Measurements from ENCODE around the gene KIAA0825.

The KIAA0825 gene

DNA sequence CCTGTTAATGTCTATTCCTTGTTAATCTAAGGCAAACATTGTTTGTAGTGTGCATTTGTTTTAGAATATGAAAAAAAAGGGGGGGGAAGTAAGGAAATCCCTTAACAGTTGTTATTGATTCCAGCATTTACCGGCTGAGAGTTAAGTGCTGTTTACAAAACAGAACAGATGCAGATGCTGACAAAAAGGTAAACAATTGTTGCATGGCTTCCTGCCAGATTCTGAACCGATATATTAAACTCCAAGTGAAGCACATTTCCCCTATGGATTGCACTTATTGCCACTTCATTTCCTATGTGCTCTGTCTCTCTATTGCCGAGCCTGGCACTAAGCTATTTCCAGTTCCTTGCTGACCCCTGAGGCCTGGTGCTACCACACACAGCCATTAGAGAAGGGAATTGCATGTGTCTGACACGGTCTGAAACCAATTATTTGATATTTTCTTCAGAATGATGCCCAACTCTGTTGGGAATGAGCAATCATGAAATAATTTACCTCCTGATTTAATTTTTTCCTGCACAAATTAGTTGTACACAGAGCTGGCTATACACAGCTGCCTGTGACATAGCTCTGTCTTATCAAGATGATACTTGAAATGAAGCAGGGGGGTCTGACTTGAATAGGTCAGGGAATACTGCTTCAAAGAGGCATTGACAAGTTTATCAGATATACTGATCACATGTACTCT, 109.8 kb downstream of the KIAA0825 start:
- DNase-seq = no peak

DNA sequence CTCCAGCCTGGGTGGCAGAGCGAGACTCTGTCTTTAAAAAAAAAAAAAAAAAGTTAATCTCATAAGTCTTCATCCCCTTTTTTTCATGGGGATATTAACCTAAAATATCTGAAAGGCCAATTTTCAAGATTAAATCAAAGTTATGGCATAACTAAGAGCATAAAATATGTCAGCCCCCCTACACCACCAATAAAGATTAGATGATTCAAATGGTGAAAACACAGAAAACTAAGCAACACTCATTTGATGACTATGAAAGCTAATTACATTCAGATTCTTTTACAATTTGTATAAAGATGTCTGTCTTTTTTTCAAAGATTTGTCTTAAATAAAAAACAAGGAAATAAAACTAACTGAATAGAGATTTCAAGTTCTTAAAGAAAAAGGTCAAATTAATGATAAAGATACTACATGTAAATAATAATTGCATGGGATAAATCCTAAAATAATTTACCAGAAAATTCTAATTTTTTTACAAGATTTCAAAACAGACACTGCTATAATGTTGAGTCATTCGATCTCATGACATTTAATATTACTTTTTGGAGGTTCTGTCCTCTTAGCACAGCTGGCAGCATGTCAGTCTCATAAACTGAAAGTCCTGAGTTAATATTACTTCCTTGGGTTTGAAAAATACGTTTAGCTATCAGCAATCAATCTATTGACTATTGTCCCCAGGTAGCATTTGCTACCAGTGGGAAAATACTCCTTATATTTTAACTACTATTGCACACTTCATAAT, 112.9 kb downstream of the KIAA0825 start:
- DNase-seq = no peak

DNA sequence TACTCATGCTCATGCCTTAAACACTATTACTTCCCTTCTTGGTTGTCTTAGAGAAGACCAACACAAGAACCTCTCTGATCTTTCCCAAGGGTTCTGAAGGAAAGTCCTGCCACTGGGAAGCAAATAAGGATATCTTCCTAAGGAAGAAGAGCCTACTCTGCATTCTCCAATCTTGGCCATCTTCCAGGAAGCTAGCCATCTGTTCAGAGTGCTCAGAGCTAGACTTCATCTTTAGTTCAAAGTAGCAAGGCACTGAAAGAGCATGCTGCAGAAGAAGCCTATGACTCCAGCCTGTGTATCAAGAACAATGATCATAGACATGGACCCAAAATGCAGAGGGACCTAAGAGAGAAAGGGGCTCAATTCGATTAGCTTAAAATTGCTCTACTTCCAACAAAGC, 114.7 kb downstream of the KIAA0825 start:
- DNase-seq = no peak

DNA sequence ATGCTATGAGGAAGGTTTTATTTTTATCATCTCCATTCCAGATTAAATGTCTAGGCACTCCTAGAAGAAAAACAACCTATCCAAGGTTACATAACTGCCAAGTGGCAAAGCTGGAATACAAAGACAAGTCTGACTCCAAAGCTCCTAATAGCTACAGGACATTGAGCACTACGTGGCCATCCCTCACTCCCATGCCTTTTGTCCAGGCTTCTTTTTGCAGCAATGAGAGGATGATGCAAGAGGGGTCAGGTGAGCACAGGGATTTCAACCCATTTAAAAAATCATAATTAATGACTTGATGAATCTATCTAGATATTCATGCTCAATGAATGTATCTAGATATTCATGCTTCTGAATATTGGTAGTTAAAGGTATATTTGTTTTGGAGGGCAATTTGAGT, 117.0 kb downstream of the KIAA0825 start:
- DNase-seq = no peak

DNA sequence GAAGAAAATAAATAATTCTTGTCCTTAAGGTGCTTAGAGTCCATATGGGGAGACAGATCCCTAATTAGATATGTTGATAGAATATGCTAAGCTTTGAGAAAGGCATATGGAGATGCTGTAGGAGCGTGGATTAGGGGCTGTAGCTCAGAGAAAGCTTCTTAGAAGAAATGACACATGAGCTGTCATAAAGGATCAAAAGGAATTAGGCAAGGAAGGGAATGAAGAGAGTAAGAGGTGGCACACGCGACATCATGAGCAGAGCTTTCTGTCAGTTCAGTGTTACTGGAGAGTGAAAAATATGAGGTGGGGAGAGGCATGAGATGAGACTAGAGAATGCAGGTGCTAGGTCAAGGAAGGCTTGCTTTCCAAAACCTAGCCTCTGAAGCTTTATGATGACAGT, 118.6 kb downstream of the KIAA0825 start:
- no peak for DNase-seq

DNA sequence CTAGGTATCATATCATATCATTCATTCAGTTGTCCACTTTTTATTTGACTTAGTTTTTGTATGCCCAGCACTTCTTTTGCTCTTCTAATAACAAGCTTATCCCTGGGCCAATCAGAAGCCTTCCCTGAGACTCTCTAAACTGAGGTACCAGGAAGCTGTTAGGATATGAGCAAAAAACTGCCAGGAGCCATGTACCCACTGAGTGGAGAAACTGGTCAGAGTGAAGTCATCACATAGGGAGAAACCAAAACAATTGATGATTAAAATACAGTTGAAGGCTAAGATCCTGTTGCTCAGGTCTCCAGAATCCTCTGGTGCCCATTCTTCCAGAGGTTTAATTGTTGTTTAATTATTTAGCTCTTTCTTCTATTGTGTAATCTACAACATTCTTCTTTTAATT, 120.2 kb downstream of the KIAA0825 start:
- DNase-seq = no peak

DNA sequence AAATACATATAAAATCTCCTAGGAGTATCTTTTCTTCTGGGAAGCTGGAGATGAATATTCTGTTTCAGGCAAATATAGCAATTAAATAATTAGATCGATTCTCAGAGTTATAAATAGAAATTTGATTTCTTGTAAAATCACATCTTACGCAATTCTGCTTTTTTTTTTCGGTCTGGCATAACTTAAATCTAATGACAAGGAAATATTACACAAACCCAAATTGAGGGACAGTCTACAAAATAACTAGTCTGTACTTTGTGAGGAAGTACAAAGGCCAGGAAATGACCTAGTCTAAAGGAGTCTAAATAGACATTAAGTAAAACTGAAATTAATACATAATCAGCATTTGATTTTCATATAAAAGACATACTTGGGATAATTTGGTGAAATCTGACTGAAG, 133.3 kb downstream of the KIAA0825 start:
- DNase-seq = no peak

DNA sequence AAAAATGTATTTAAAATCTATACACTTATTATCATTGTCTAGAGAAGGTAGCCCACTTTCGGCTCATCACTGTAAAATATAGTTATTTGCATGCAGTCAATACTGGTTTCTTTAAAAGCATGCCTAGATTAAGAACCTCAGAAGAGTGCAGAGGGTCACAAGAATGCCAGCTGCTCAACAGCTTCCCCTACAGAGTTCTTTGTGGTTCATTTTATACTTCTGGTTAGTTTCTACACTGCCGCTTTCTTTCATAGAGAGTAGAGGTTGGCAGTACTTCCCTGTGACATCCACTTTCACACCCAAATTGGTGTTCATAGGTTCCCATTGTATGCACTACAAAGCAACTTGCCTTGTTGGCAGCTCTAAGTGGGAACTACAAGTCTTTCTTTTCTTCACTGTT, 137.3 kb downstream of the KIAA0825 start:
- no peak for DNase-seq

DNA sequence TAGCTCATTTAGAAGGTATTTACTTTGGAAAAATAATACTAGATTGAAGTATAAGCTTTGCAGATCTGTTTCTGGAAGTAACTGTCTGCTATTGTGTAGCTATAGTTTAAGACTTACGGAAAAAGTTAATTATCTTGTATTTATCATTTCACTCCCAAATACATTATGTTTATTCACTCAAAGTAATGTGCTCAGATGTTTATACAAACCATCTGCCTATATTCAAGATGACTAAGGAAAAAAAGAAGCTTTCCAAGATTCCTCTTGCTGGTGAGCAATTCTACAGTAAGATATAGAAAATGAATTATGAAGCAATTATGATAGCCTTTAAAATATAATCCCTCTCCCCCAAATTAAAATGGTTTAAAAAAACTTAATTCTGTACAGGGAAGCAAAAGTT, 137.9 kb downstream of the KIAA0825 start:
- DNase-seq = no peak

DNA sequence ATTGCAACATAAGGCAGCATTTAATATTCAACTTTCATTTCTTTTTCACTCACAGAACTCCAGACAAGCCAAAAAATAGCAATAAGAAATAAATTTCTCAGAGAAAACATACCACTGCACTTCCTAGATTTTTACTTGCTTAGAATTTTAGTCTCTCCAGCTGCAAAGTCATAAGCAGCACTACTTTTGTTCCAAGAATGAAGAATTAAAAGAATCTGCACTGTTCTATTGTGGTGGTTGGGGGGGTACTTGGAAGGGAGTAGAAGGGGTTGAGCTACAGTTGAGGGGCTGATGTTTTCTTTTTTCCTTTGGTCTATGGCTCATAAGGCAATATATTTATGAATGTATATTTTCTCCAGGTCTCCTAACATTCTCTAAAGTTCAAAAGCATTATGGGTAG, 144.5 kb downstream of the KIAA0825 start:
- no peak for DNase-seq

DNA sequence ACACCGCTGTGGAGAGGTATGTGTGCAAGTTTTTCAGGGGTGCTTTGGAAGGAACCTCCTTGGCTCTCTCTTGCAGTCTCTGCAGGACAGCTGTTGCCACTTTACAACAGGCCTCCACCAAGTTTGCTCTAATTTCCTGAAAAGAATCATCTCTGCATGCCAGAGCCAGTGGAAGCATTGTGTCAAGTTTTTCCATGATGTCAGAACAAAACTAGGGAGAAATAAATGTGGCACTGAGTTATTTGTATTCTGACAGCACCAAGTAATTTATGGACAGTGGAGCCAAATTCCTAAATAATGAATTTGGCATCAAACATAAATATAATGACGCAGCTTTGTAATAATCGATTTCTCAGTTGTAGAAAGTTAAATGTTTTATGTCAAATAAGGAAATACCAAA, 146.9 kb downstream of the KIAA0825 start:
- no peak for DNase-seq

DNA sequence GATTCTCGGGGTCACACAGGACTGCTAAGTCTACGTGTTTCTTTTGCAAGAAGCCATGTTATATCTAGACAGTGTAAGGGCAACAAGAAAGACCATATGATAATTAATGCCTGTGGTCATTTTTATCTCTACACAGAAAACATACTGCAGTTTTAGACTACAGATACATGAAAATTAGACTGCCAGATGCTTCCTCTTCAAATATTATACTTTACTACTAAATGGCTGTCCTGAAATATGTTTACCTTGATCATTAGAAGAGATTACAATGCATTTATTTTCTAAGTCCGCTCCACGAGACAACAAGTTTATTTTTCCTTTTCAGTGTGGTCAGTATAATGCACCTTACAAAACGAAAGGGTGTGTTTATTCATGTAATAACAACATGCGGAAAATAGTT, 147.6 kb downstream of the KIAA0825 start:
- no peak for DNase-seq

DNA sequence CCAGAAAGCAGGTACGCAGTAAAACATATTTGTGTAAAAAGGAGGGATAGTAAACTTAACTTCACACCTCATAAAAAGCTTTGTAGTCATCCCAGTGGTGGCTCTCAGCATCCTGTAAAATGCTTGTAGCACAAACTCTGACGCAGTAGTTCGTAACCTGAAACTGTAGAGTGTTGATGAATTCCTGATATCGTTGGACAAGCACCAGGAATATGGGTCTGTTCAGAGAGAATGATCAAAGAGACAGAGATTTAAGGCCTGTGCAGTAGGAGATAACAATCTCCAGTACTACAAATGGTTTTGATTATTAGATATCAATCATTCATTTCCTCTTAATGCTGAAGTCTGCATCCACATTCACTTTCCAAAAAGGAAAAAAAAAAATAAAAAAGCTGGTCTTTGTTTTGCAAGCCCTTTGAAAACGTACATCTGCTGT, 148.5 kb downstream of the KIAA0825 start:
- no peak for DNase-seq

DNA sequence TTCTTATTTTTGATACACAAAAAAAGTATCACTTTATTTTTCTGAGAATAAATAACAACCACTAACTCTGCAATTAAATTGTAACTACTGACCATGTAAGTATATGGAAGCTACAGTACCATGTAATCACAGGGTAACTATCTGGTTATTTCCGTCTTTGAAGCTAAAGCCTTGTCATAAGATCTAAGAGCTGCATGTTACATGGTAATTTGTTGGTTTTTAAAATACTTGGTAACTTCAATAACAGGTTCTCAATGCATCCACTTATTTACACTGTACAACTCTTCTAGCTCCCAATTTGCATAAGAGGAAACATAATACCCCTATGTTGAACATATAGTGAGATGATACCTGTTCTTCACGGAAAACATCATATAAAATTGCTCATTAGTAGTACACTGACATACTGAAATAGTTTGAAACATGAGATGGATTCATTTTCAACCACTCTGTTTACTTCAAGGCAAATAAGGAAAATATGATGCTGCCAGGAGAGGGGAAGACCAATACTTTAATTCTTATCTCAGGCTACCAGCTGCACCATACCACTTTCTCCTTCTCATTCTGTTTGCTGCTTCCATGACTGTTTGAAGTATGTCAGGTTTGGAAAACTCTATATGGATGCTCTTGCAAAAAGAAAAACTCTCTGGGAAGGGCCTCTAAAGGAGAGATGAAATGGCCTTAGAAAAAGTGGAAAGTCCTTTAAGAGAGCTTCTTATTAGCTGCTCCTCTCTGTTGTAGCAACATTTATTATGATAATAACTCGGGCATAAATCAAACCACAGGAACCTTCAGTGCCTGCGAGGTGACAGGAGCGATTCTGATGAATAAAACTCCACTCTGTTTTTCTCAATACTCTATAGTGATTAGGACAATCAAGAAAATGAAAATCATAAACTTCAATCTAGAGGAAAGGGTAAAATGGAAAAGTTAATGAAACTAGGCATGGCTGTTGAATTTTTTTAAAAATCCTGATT, 150.2 kb downstream of the KIAA0825 start:
- no peak for DNase-seq

DNA sequence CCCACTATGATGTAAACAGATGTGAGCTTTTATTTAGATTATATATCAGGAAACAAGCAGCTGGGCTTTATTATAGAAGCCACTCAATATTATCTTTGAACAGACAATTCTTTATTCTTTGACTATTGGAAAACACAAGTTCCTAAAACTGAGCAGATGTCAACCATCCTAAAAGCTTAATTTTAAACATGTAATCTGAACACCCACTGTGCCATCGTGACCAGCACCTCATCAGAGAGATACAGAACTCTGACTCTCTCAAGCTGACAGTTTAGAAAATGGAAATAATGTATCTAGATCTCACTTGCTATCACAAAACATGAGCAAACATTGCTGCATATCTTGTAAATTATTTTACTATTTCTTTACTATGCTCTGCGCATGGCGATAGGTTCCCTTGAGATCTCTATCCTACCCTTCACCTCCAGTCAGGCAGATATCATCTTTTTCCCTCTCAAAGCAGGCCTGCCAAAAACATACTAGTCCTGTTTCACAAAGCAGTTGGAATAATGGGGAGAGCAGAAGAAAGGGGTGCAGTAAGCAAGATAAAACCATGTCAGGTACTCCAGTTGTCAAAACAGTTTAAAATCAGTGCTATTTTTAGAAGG, 151.0 kb downstream of the KIAA0825 start:
- no peak for DNase-seq

DNA sequence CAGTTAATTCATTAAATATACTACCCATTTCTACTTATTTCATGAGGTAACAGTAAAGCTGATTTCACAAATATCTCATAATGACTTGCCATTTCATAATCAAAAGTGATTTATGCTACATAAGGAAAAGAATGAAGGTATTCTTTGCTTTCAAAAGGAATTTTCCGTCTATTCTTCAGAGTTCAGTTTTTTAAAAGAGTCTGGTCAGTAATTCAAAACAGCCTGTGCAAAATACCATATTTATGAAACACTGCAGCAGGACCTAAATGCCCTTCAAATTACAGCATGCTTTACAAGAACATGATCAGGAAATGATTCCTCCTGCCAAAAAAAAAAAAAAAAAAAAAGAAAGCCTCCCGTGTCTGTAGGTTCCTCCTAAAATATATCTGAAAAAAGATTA, 154.7 kb downstream of the KIAA0825 start:
- no peak for DNase-seq

DNA sequence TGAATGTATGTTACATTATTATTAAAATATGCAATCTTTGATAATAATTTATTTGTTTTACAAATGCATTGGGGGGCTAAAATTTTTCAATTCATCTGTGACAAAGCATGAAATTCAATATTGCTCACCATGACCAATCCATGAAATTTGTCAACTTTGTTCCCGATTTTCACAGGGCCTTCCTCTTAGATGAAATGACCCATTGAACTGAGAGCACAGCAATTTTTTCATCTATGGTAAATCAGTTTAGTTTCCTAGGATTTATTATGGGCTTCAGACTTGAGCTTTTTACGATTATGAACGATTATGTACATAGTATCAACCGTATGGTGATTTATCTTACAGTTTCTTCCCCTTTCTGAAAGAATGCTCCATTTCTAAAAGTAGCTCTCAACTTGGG, 157.3 kb downstream of the KIAA0825 start:
- no peak for DNase-seq

DNA sequence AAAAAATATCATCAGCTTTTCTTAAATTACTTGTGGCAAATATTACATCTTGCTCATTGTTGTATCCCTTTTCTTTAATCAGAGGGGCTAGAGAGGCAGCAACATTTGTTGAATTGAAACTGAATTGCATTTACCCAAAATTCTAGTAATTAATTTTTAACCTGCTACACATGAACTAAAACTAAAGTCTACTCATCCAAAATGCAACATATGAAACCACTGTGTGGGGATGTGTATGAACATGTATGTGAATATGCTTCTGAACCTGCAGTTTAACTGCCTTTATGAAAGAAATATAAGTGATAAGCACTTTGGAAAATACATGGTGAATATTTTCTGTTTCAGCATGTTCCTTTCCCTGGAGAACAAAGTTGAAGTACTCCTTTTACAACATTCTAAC, 158.5 kb downstream of the KIAA0825 start:
- no peak for DNase-seq

DNA sequence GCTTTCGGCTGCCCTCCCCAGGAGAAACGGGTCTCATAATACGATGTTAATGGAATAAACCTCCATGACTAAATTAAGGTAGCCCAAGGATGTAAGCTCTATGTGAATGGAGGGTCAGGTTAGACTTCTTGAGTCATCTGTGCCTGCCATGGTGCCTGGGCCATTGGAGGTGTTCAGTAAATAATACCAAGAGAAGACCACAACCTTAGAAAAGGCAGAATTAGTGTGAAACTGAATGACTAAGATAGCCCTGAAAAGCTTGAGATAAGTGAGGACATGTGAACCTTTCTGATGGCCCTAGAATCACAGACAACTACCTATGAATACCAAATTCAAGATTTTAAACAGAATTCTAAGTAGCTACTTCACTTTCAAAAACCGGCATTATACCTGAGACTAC, 160.6 kb downstream of the KIAA0825 start:
- DNase-seq = no peak

DNA sequence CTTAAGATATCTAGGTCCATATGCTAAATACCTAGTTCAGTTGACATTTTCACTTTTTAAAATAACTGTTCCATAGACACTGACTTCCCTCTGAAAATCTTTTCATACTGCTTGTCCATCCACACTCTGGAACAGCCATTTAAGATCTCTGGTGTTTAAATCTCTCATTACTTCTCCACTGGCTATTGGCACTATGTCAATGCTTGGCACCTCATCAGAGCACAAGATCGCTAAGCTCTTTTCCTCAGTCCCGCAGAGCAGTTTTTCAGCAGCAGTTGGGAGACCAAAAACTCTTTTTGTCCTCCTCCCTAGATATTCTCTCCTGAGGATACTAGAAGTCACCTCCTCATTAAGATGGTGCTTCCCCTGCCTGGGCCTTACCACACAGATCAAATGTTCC, 172.7 kb downstream of the KIAA0825 start:
- DNase-seq = no peak

DNA sequence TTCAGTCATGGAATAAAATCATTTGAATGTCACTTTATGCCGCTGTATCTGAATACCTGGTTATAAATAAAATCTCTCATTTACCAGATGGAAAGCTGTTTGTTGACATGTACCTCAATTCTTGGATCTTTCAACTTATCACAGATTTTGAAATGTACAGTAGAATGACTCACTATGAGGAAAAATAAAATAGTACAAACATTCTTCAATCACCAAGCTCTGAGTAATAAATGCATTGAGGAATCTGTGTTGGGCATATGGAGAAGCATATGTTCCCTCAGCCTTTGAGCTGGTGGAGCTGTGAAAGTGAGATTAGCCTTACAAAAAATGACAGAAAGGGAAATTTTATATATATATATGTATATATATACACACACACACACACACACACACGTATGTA, 175.4 kb downstream of the KIAA0825 start:
- DNase-seq = no peak

DNA sequence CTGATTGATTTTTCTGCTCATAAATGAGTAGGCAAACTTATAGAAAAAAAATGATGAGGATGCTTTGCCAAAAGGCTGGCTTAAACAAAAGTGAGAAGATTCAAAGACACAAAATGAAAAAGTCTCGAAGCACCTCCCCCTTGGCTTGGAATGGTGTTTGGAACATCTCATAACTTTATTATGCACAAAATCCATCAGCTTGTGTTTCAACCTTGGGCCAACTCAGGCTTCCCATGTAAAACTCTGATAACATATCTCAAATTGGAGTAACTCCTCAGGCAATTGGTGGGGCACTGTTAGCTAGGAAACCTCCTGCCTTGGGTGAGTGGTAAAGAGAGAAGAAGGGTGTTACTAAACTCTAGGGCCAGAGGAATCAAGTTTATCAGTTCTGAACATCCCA, 176.3 kb downstream of the KIAA0825 start:
- DNase-seq = no peak

DNA sequence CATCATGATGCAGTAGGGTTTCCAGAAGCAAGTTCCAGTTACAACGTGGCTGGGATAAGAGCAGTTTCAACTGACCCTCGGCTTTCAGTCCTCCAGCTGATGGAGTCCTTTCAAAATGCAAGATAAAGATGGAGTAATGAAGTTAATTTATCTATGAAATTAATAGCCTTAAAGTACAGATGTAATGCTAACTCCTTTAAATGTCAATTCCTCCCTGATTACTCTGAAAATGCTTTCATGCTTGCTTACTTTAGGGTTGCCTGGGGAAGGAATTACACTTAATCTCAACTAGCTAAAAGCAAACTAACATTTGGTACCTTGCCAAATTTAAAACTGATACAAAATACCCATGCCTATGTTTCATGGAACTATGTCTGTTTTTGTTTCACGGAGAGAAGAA, 178.4 kb downstream of the KIAA0825 start:
- DNase-seq = no peak
